GM13977 (cell line): ENCODE measurements around the gene SMYD3.

Experiments used
- DNase-seq: peaks from one replicate; pipeline ENCODE4 v3.0.0; 2012; ENCODE audit warnings: low spot score
- in situ Hi-C: fragments of 300-500 bp; cut with MboI; formaldehyde crosslinking; loops from one replicate; pipeline ENCODE4 v1.12.0; 2022; ENCODE audit warnings: low sequenced_read_pairs, low pct_unique_long_range_greater_than_20kb, mixed read lengths, inconsistent platforms; ENCODE audit not compliant: unreplicated experiment
- TF ChIP-seq, protein P1 (sequence below): IDR thresholded peaks from 2 replicates; pipeline ENCODE4 v1.5.1; 2012; ENCODE audit warnings: mild to moderate bottlenecking, control low read depth; ENCODE audit not compliant: insufficient read depth; ENCODE audit errors: extremely low read depth, missing control alignments

The SMYD3 gene

DNA sequence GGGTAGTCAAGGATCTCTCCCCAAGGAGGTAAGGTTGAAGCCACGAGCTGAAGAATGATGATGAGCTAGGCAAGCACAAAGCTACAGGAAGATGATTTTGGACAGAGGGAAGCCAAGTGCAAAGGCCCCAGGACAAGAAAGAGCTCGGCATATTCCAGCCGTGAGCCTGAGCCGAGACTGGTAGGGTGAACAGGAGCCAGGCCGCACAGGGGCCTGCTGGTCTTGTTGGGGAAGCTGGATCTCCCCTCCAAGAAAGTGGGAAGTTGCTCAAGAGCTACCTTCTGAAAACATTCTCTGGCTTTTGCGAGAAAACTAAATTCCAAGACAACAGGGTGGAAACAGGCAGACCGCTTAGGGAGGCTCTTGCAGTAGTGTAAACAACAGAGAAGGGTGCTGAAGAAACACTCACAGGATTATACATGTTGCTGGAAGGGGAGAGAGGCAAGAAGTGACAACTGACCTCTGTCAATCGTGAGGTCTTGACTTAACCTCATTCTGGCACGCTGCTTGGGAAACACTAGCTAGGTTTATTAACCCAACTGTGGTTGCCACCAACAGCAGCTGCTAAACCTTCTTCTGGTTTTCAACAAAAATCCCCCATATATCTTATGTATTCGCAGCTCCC is 625.2 kb downstream of the SMYD3 start:
- in situ Hi-C loops, result no loop called here
- TF ChIP-seq, protein P1, sequence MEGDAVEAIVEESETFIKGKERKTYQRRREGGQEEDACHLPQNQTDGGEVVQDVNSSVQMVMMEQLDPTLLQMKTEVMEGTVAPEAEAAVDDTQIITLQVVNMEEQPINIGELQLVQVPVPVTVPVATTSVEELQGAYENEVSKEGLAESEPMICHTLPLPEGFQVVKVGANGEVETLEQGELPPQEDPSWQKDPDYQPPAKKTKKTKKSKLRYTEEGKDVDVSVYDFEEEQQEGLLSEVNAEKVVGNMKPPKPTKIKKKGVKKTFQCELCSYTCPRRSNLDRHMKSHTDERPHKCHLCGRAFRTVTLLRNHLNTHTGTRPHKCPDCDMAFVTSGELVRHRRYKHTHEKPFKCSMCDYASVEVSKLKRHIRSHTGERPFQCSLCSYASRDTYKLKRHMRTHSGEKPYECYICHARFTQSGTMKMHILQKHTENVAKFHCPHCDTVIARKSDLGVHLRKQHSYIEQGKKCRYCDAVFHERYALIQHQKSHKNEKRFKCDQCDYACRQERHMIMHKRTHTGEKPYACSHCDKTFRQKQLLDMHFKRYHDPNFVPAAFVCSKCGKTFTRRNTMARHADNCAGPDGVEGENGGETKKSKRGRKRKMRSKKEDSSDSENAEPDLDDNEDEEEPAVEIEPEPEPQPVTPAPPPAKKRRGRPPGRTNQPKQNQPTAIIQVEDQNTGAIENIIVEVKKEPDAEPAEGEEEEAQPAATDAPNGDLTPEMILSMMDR, result no peak
- no peak for DNase-seq

DNA sequence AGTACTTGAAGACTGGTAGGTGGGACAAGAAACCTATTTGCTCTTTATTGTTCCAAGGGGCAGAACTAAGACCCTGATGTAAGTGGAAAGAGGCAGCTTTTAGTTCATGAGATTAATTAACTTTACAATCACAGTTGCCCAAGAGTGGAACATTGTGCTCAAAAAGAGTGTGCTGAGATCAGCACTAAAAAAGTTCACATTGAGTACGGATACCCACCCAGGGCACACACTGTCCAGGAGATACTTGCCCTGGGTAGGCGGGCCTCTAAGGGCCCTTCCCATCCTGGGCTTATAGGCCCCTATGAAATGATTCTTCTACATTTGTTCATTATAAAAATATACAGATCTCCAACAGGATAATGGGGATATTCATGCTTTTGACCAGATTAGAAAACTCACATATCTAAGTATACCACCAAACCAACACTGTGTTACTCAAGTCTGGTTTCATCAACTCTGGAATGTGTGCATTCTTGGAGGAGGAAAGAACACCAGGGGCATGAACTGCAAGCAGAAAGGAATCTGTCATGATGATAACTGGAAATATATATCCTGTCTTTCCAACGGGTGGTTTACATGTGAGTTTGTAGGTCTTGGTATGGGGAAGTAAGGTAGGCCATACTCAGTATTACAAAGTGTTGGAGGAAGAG is 626.2 kb downstream of the SMYD3 start:
- in situ Hi-C loops, result no loop called here
- TF ChIP-seq, protein P1, result no peak
- DNase-seq, result no peak

DNA sequence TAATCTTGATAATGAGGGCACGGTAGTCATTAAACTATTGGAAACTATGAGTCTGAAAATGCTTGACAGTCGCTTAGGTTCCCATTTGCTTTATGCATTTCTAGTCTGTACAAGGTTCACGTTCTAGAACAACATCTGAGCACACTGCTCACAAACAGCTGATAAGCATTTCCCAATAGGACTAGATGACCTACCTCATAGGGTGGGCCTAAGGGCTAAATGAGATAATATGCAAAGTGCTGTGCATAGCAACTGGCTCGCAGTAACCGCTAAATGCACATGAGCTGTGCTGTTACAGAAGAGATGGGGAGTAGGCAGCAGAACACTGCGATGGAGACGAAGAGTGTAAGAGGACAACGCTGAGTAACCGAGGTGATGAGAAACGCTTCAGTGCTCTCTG is 628.0 kb downstream of the SMYD3 start:
- no peak for DNase-seq
- in situ Hi-C loops, result no loop called here
- TF ChIP-seq, protein P1, result no peak

DNA sequence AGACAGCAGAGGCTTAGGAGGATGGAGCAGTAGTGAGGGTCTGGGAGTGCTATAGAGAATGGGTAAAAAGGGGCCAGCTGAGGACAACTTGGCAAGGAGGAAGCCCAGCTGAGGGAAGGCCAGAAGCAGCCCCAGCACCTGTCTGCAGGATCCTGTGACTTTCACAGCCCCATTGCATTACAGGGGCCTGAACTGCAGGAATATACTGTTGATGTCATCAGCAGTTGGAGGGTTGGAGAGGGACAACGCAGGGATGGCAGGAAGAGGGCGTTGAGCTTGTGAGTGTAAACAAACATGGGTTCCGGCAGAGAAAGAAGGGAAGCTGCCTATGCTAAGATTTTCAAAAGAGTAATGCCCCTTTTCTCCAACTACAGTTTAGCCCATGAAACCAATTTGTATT is 628.5 kb downstream of the SMYD3 start:
- in situ Hi-C loops, result no loop called here
- TF ChIP-seq, protein P1, result no peak
- no peak for DNase-seq

DNA sequence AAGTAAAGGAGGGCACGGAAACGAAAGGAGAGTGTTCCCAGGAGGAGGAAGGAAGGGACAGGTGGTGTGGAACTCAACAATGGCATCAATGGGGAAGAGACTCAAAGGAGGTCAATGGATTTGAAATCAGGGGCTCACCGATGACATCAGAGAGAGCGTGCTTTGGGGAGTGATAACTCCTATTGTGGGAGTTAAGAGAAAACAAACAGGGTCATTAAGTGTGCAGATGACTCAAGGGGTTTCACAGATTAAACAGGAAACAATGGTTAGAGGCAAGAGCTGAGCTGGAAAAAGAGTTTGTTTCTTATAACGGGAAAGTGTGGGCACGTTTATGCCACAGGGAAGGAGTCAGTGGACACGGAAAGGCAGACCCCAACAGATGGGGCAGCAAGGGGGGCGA is 629.1 kb downstream of the SMYD3 start:
- in situ Hi-C loops, result no loop called here
- DNase-seq, result no peak
- TF ChIP-seq, protein P1, result no peak

DNA sequence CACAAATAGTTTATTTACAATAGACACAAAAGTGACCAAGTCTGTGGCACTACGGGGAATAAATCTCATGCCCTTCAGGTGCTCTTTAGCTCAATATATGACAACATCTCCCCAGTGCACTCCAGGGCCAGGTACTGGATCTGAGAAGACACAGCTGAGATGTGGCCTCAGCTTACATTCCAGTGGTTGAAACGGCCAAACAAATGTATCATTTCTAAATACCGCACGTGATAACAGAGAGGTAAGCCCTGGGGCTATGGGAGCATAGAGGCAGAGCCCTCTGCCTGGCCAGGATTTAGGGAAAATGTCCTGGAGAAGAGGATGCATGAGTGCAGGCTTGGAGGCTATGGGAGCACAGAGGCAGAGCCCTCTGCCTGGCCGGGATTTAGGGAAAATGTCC is 630.5 kb downstream of the SMYD3 start:
- TF ChIP-seq, protein P1, result no peak
- DNase-seq, result no peak
- in situ Hi-C loops, result no loop called here
